Ascending aorta (tissue), 2 donors: ENCODE measurements around the gene HGFAC. TPM values are rescaled to one million over a fixed set of nuclear protein-coding genes. Genes with fewer than 3 reads are reported as not detected.

ENCODE experiments used
- DNase-seq, 2 donors: peaks; one replicate each; pipeline ENCODE4 v3.0.0-alpha.2; 2019; ENCODE audit warnings: low spot score in 2 of 2
- H3K27ac ChIP-seq, 2 donors: fragments of 200-600 bp; sonication (generic); one replicate each; pipeline ENCODE4 v1.5.1; 2016 to 2017; ENCODE audit warnings: mild to moderate bottlenecking in 1 of 2
- H3K27me3 ChIP-seq: fragments of 200-600 bp; sonication (generic); one replicate; pipeline ENCODE4 v1.5.1; 2017
- H3K36me3 ChIP-seq, 2 donors: fragments of 200-600 bp; sonication (generic); one replicate each; pipeline ENCODE4 v1.5.1; 2016
- H3K4me1 ChIP-seq, 2 donors: fragments of 200-600 bp; sonication (generic); one replicate each; pipeline ENCODE4 v1.5.1; 2016 to 2017; ENCODE audit warnings: mild to moderate bottlenecking in 1 of 2
- H3K4me3 ChIP-seq, 2 donors: fragments of 200-600 bp; sonication (generic); one replicate each; pipeline ENCODE4 v1.5.1; 2016 to 2017; ENCODE audit warnings: mild to moderate bottlenecking in 1 of 2
- H3K9me3 ChIP-seq, 2 donors: fragments of 200-600 bp; sonication (generic); one replicate each; pipeline ENCODE4 v1.5.1; 2016
- CTCF ChIP-seq, 3 experiments: fragments of 200-600 bp in 2 of 3; fragments of 450-650 bp in 1 of 3; sonication (generic) in 2 of 3; IDR thresholded peaks; one replicate each; pipeline ENCODE4 v1.5.1; 2016 to 2019; ENCODE audit warnings: antibody characterized with exemption in 3 of 3, mild to moderate bottlenecking in 1 of 3, moderate library complexity in 1 of 3
- intact Hi-C: fragments of 100-400 bp; cut with DNase I; formaldehyde crosslinking; loops from one replicate; pipeline ENCODE4 v1.15.1; 2023
- total RNA-seq: library from RNA; depleted of rRNA; stranded (reverse); fragments of >200 nt; gene quantifications from one replicate; pipeline ENCODE4 v1.1.0, GENCODE V29; 2016

Gene HGFAC
- total RNA-seq, 1 donor from 2014 or later: 2.2 TPM

- Histone ChIP-seq H3K9me3 (no peaks in the 10 kb centered on the region), H3K4me1 (peaks cover 0 to 3% of the 10 kb centered on the region in 2 donors), H3K27me3 (no peaks in the 10 kb centered on the region), H3K4me3 (no peak overlapping the region), H3K36me3 (no peaks in the 10 kb centered on the region), H3K27ac (no peak overlapping the region)
- no peak for TF ChIP-seq CTCF (IDR thresholded peaks at IDR 0.05)
- intact Hi-C loops: loop anchor here (10.0 kb wide), 1 partner anchor 338 kb away; no protein-coding TSS in a partner anchor
- no peak for DNase-seq
Observed at GRCh38 chr4:3442460-3442958, 741 bp downstream of the HGFAC start.

- H3K27ac ChIP-seq: no peak overlapping the region
- no peaks in the 10 kb centered on the region for H3K9me3 ChIP-seq
- H3K27me3 ChIP-seq: no peaks in the 10 kb centered on the region
- H3K36me3 ChIP-seq: no peaks in the 10 kb centered on the region
- H3K4me3 ChIP-seq: no peak overlapping the region
- TF ChIP-seq CTCF (IDR thresholded peaks at IDR 0.05): peak; percentile 97 to 99 (median 98)
- intact Hi-C loops: loop anchor here (1.0 to 10.0 kb wide), 2 partner anchors 97 to 338 kb away; no protein-coding TSS in a partner anchor
- no peak for DNase-seq
- peaks cover 0 to 3% of the 10 kb centered on the region in 2 donors for H3K4me1 ChIP-seq
Observed at GRCh38 chr4:3442959-3443749, 1.4 kb downstream of the HGFAC start.

- no peaks in the 10 kb centered on the region for H3K9me3 ChIP-seq
- intact Hi-C loops: loop anchor here (1.0 to 10.0 kb wide), 2 partner anchors 98 to 339 kb away; no protein-coding TSS in a partner anchor
- no peak overlapping the region for H3K4me3 ChIP-seq
- H3K27me3 ChIP-seq: no peaks in the 10 kb centered on the region
- no peaks in the 10 kb centered on the region for H3K36me3 ChIP-seq
- peaks cover 0 to 3% of the 10 kb centered on the region in 2 donors for H3K4me1 ChIP-seq
- no peak for DNase-seq
- H3K27ac ChIP-seq: no peak overlapping the region
- TF ChIP-seq CTCF (IDR thresholded peaks at IDR 0.05): no peak
Observed at GRCh38 chr4:3443750-3444309, 2.1 kb downstream of the HGFAC start.

- no peak for TF ChIP-seq CTCF (IDR thresholded peaks at IDR 0.05)
- no peak overlapping the region for H3K4me3 ChIP-seq
Observed at GRCh38 chr4:3444351-3445110, 2.8 kb downstream of the HGFAC start.

GRCh38 chr4:3445111-3445820, 3.5 kb downstream of the HGFAC start:
- no peak overlapping the region for H3K27ac ChIP-seq
- no peak for DNase-seq
- H3K27me3 ChIP-seq: no peaks in the 10 kb centered on the region
- no peak for TF ChIP-seq CTCF (IDR thresholded peaks at IDR 0.05)
- intact Hi-C loops: loop anchor here (10.0 kb wide), 1 partner anchor 340 kb away; no protein-coding TSS in a partner anchor
- H3K4me1 ChIP-seq: peaks cover 0 to 3% of the 10 kb centered on the region in 2 donors
- no peak overlapping the region for H3K4me3 ChIP-seq
- H3K9me3 ChIP-seq: no peaks in the 10 kb centered on the region
- no peaks in the 10 kb centered on the region for H3K36me3 ChIP-seq

More at GRCh38 chr4:3444351-3445110, 2.8 kb downstream of the HGFAC start:
- Histone ChIP-seq H3K9me3 (no peaks in the 10 kb centered on the region), H3K36me3 (no peaks in the 10 kb centered on the region), H3K27me3 (no peaks in the 10 kb centered on the region), H3K27ac (no peak overlapping the region), H3K4me1 (peaks cover 0 to 3% of the 10 kb centered on the region in 2 donors)
- intact Hi-C loops: loop anchor here (10.0 kb wide), 1 partner anchor 340 kb away; no protein-coding TSS in a partner anchor
- DNase-seq: no peak
